Activated naive CD8-positive, alpha-beta T cell treated with anti-CD3 and anti-CD28 coated beads, Interleukin-2, amount 10 ng/mL, durations not matched to agents 7 days and 5 days (primary cell): ENCODE results near the gene WNK1. TPM values are rescaled to one million over a fixed set of nuclear protein-coding genes. Genes with fewer than 3 reads are reported as not detected.
A peak's percentile ranks its signal among the peaks of the same experiment; 100 is the strongest.
"Not testable (repeated sequence)": the region's sequence is repeated elsewhere in the genome, so short reads cannot be mapped to it uniquely, and the experiment has no call there.

ENCODE experiments used
- ATAC-seq: fragments of 150-1000 bp; cut with Tn5 transposase; one replicate; pipeline ENCODE4 v1.10.0; 2021; ENCODE audit warnings: low read depth, moderate library complexity
- POLR2A ChIA-PET: fragments of 350-600 bp; sonication (Branson Sonifier 250); formaldehyde crosslinking; loops from one replicate; lab custom pipeline; 2021; ENCODE audit warnings: antibody characterized with exemption; lab: Charles Lee
- DNase-seq: peaks from one replicate; pipeline ENCODE4 v3.0.0; 2021
- H3K27ac Mint-ChIP-seq: one replicate; pipeline ENCODE4 v1.8.0; 2022; ENCODE audit warnings: mild to moderate bottlenecking, mixed read lengths
- H3K27me3 Mint-ChIP-seq: one replicate; pipeline ENCODE4 v1.8.0; 2022; ENCODE audit warnings: mild to moderate bottlenecking, moderate library complexity, mixed read lengths
- H3K36me3 Mint-ChIP-seq: one replicate; pipeline ENCODE4 v1.8.0; 2021; ENCODE audit warnings: mild to moderate bottlenecking, mixed read lengths
- H3K4me1 Mint-ChIP-seq: one replicate; pipeline ENCODE4 v1.8.0; 2021; ENCODE audit warnings: mixed read lengths
- H3K4me3 Mint-ChIP-seq: one replicate; pipeline ENCODE4 v1.8.0; 2022; ENCODE audit warnings: mild to moderate bottlenecking, moderate library complexity, mixed read lengths
- H3K9me3 Mint-ChIP-seq: one replicate; pipeline ENCODE4 v1.8.0; 2021; ENCODE audit warnings: mixed read lengths
- total RNA-seq, 2 experiments: library from RNA; stranded (reverse); gene quantifications; one replicate each; pipeline ENCODE4 v1.2.3, GENCODE V29; 2021

The WNK1 gene
- total RNA-seq, 2 experiments from 2014 or later, result 201 to 204 TPM

GRCh38 chr12:848173-848865, 95.9 kb downstream of the WNK1 start:
- H3K4me1 Mint-ChIP-seq, result peaks cover 16% of the 10 kb centered on the region
- POLR2A ChIA-PET, result no interaction called here
- DNase-seq, result no peak
- ATAC-seq, result no peak
- no peaks in the 10 kb centered on the region for H3K9me3 Mint-ChIP-seq
- no peaks in the 10 kb centered on the region for H3K27me3 Mint-ChIP-seq
- no peak overlapping the region for H3K27ac Mint-ChIP-seq
- peaks cover 27% of the 10 kb centered on the region for H3K36me3 Mint-ChIP-seq
- H3K4me3 Mint-ChIP-seq, result no peak overlapping the region

GRCh38 chr12:848882-849527, 96.6 kb downstream of the WNK1 start:
- H3K4me1 Mint-ChIP-seq, result peaks cover 13% of the 10 kb centered on the region
- H3K9me3 Mint-ChIP-seq, result no peaks in the 10 kb centered on the region
- H3K36me3 Mint-ChIP-seq, result peaks cover 27% of the 10 kb centered on the region
- no peak overlapping the region for H3K4me3 Mint-ChIP-seq
- POLR2A ChIA-PET, result no interaction called here
- ATAC-seq (no peak), DNase-seq (no peak)
- no peak overlapping the region for H3K27ac Mint-ChIP-seq
- no peaks in the 10 kb centered on the region for H3K27me3 Mint-ChIP-seq

GRCh38 chr12:849733-850437, 97.5 kb downstream of the WNK1 start:
- H3K36me3 Mint-ChIP-seq, result peaks cover 27% of the 10 kb centered on the region
- H3K4me3 Mint-ChIP-seq, H3K27ac Mint-ChIP-seq, H3K27me3 Mint-ChIP-seq, H3K9me3 Mint-ChIP-seq, DNase-seq, ATAC-seq, POLR2A ChIA-PET: not testable (repeated sequence)
- H3K4me1 Mint-ChIP-seq, result peaks cover 13% of the 10 kb centered on the region

GRCh38 chr12:851343-851742, 99.0 kb downstream of the WNK1 start:
- no peak for DNase-seq
- peaks cover 13% of the 10 kb centered on the region for H3K4me1 Mint-ChIP-seq
- POLR2A ChIA-PET, result no interaction called here
- no peaks in the 10 kb centered on the region for H3K27me3 Mint-ChIP-seq
- H3K4me3 Mint-ChIP-seq, result no peak overlapping the region
- H3K36me3 Mint-ChIP-seq, result peaks cover 23% of the 10 kb centered on the region
- H3K9me3 Mint-ChIP-seq, result no peaks in the 10 kb centered on the region
- H3K27ac Mint-ChIP-seq, result no peak overlapping the region
- ATAC-seq, result no peak

GRCh38 chr12:851913-852312, 99.5 kb downstream of the WNK1 start:
- Mint-ChIP-seq H3K27me3 (no peaks in the 10 kb centered on the region), H3K4me3 (no peak overlapping the region), H3K36me3 (peaks cover 24% of the 10 kb centered on the region), H3K4me1 (peaks cover 13% of the 10 kb centered on the region), H3K27ac (no peak overlapping the region), H3K9me3 (no peaks in the 10 kb centered on the region)
- no peak for DNase-seq
- POLR2A ChIA-PET, result no interaction called here
- ATAC-seq, result no peak

- POLR2A ChIA-PET, result interaction anchor here (0.8 kb wide), 1 partner anchor 749 kb away, joined by 3 read pairs; no protein-coding TSS in a partner anchor
- ATAC-seq, result no peak
- no peak for DNase-seq
- no peaks in the 10 kb centered on the region for H3K9me3 Mint-ChIP-seq
- peaks cover 28% of the 10 kb centered on the region for H3K36me3 Mint-ChIP-seq
- H3K27ac Mint-ChIP-seq, result no peak overlapping the region
- peaks cover 10% of the 10 kb centered on the region for H3K4me1 Mint-ChIP-seq
- no peak overlapping the region for H3K4me3 Mint-ChIP-seq
- H3K27me3 Mint-ChIP-seq, result no peaks in the 10 kb centered on the region
Observed at GRCh38 chr12:852864-853263, 100.5 kb downstream of the WNK1 start.

- no peaks in the 10 kb centered on the region for H3K9me3 Mint-ChIP-seq
- H3K4me3 Mint-ChIP-seq, result no peak overlapping the region
- ATAC-seq (no peak), DNase-seq (no peak)
- H3K36me3 Mint-ChIP-seq, result peaks cover 29% of the 10 kb centered on the region
- POLR2A ChIA-PET, result no interaction called here
- no peaks in the 10 kb centered on the region for H3K27me3 Mint-ChIP-seq
- no peak overlapping the region for H3K27ac Mint-ChIP-seq
- peaks cover 8% of the 10 kb centered on the region for H3K4me1 Mint-ChIP-seq
Observed at GRCh38 chr12:857611-858010, 105.2 kb downstream of the WNK1 start.

GRCh38 chr12:862303-862911, 110.0 kb downstream of the WNK1 start:
- ATAC-seq (no peak), DNase-seq (no peak)
- no peak overlapping the region for H3K4me3 Mint-ChIP-seq
- H3K9me3 Mint-ChIP-seq, result no peaks in the 10 kb centered on the region
- POLR2A ChIA-PET, result no interaction called here
- no peaks in the 10 kb centered on the region for H3K27me3 Mint-ChIP-seq
- H3K36me3 Mint-ChIP-seq, result peaks cover 26% of the 10 kb centered on the region
- H3K4me1 Mint-ChIP-seq, result peaks cover 8% of the 10 kb centered on the region
- no peak overlapping the region for H3K27ac Mint-ChIP-seq

- Mint-ChIP-seq H3K4me3 (no peak overlapping the region), H3K36me3 (peaks cover 24% of the 10 kb centered on the region), H3K9me3 (no peaks in the 10 kb centered on the region), H3K27me3 (no peaks in the 10 kb centered on the region), H3K4me1 (peaks cover 8% of the 10 kb centered on the region), H3K27ac (no peak overlapping the region)
- POLR2A ChIA-PET, result no interaction called here
- ATAC-seq (no peak), DNase-seq (no peak)
Observed at GRCh38 chr12:863285-863684, 110.9 kb downstream of the WNK1 start.

- peaks cover 19% of the 10 kb centered on the region for H3K36me3 Mint-ChIP-seq
Observed at GRCh38 chr12:865614-866013, 113.2 kb downstream of the WNK1 start.

GRCh38 chr12:867905-868304, 115.5 kb downstream of the WNK1 start:
- Mint-ChIP-seq H3K27me3 (no peaks in the 10 kb centered on the region), H3K9me3 (no peaks in the 10 kb centered on the region), H3K4me3 (no peak overlapping the region), H3K4me1 (peaks cover 11% of the 10 kb centered on the region), H3K36me3 (peaks cover 15% of the 10 kb centered on the region), H3K27ac (no peak overlapping the region)
- POLR2A ChIA-PET, result no interaction called here
- ATAC-seq (no peak), DNase-seq (no peak)

More at GRCh38 chr12:865614-866013, 113.2 kb downstream of the WNK1 start:
- no peak overlapping the region for H3K4me3 Mint-ChIP-seq
- no peaks in the 10 kb centered on the region for H3K9me3 Mint-ChIP-seq
- ATAC-seq, result no peak
- no peak for DNase-seq
- POLR2A ChIA-PET, result interaction anchor here (0.5 kb wide), 1 partner anchor 101 kb away, joined by 6 read pairs; no protein-coding TSS in a partner anchor
- H3K27ac Mint-ChIP-seq, result no peak overlapping the region
- H3K4me1 Mint-ChIP-seq, result peaks cover 12% of the 10 kb centered on the region
- H3K27me3 Mint-ChIP-seq, result no peaks in the 10 kb centered on the region

- ATAC-seq, result no peak
- Mint-ChIP-seq H3K4me1 (peaks cover 11% of the 10 kb centered on the region), H3K36me3 (peaks cover 15% of the 10 kb centered on the region), H3K4me3 (no peak overlapping the region), H3K9me3 (no peaks in the 10 kb centered on the region), H3K27me3 (no peaks in the 10 kb centered on the region), H3K27ac (no peak overlapping the region)
- no peak for DNase-seq
- POLR2A ChIA-PET, result no interaction called here
Observed at GRCh38 chr12:868722-869121, 116.3 kb downstream of the WNK1 start.

- POLR2A ChIA-PET, result interaction anchor here (0.8 kb wide), 1 partner anchor 79 kb away, joined by 4 read pairs; the partner anchor contains the start of gene RAD52
- ATAC-seq, result peak; percentile 85
- H3K27ac Mint-ChIP-seq, result no peak overlapping the region
- DNase-seq, result no peak
- H3K27me3 Mint-ChIP-seq, result no peaks in the 10 kb centered on the region
- H3K4me1 Mint-ChIP-seq, result peaks cover 11% of the 10 kb centered on the region
- no peak overlapping the region for H3K4me3 Mint-ChIP-seq
- H3K36me3 Mint-ChIP-seq, result peaks cover 15% of the 10 kb centered on the region
- no peaks in the 10 kb centered on the region for H3K9me3 Mint-ChIP-seq
Observed at GRCh38 chr12:870378-870777, 118.0 kb downstream of the WNK1 start.
